Activated T-cell treated with anti-CD3 and anti-CD28 coated beads for 24 hours (primary cell): ENCODE results near the gene UNC13B.
"Not testable (repeated sequence)": the region's sequence is repeated elsewhere in the genome, so short reads cannot be mapped to it uniquely, and the experiment has no call there.

Source experiments
- DNase-seq: peaks from one replicate; pipeline ENCODE4 v3.0.0-alpha.2; 2020; ENCODE audit warnings: low read depth

UNC13B gene

GRCh38 chr9:35163413-35163812 lies 1.6 kb downstream of the UNC13B start:
- no peak for DNase-seq

GRCh38 chr9:35164711-35165110 lies 2.9 kb downstream of the UNC13B start:
- no peak for DNase-seq

GRCh38 chr9:35167429-35167828 lies 5.6 kb downstream of the UNC13B start:
- DNase-seq: not testable (repeated sequence)

- DNase-seq: no peak
Observed at GRCh38 chr9:35168963-35169362, 7.2 kb downstream of the UNC13B start.

GRCh38 chr9:35172878-35173277 lies 11.1 kb downstream of the UNC13B start:
- DNase-seq: no peak

- no peak for DNase-seq
Observed at GRCh38 chr9:35177520-35177919, 15.7 kb downstream of the UNC13B start.

GRCh38 chr9:35179347-35180280 lies 17.8 kb downstream of the UNC13B start:
- DNase-seq: no peak

GRCh38 chr9:35180801-35181200 lies 19.0 kb downstream of the UNC13B start:
- no peak for DNase-seq

- DNase-seq: not testable (repeated sequence)
Observed at GRCh38 chr9:35182401-35182800, 20.6 kb downstream of the UNC13B start.

GRCh38 chr9:35182996-35183754 lies 21.4 kb downstream of the UNC13B start:
- not testable (repeated sequence) for DNase-seq

- DNase-seq: not testable (repeated sequence)
Observed at GRCh38 chr9:35183755-35184480, 22.1 kb downstream of the UNC13B start.

- no peak for DNase-seq
Observed at GRCh38 chr9:35186524-35186923, 24.7 kb downstream of the UNC13B start.

- DNase-seq: no peak
Observed at GRCh38 chr9:35190203-35190602, 28.4 kb downstream of the UNC13B start.

GRCh38 chr9:35191105-35191504 lies 29.3 kb downstream of the UNC13B start:
- DNase-seq: no peak

- no peak for DNase-seq
Observed at GRCh38 chr9:35193762-35194161, 32.0 kb downstream of the UNC13B start.

- DNase-seq: no peak
Observed at GRCh38 chr9:35195683-35196082, 33.9 kb downstream of the UNC13B start.

GRCh38 chr9:35198191-35198590 lies 36.4 kb downstream of the UNC13B start:
- DNase-seq: no peak

GRCh38 chr9:35203528-35203927 lies 41.7 kb downstream of the UNC13B start:
- no peak for DNase-seq

- no peak for DNase-seq
Observed at GRCh38 chr9:35205340-35205739, 43.5 kb downstream of the UNC13B start.

- no peak for DNase-seq
Observed at GRCh38 chr9:35211854-35212253, 50.0 kb downstream of the UNC13B start.

- DNase-seq: no peak
Observed at GRCh38 chr9:35220659-35221338, 59.0 kb downstream of the UNC13B start.

GRCh38 chr9:35225677-35226076 lies 63.9 kb downstream of the UNC13B start:
- DNase-seq: no peak
